ENCODE measurements around the gene PTCH1.

The PTCH1 gene

DNA sequence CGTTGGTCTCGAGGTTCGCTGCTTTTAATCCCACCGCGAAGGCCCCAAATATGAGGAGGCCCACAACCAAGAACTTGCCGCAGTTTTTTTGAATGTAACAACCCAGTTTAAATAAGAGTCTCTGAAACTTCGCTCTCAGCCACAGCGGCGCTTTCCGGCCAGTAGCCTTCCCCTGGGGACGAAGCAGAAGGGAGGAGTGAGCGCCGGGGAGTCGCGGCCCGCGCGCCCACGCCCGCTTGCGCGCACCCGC is 10.4 kb downstream of the PTCH1 start:
- H3K4me3 ChIP-seq (ENCODE audit: low read depth in 1 of 2, low read length in 2 of 2), result no peak overlapping the region
- no peak for ATAC-seq (ENCODE audit: insufficient read depth, low read depth)
- H3K79me2 ChIP-seq (ENCODE audit: insufficient read depth, low read length), result no peaks in the 10 kb centered on the region
- H3K36me3 ChIP-seq (ENCODE audit: insufficient read depth, low read length), result no peaks in the 10 kb centered on the region
- H4K20me1 ChIP-seq (ENCODE audit: insufficient read depth, low read length), result no peaks in the 10 kb centered on the region
- DNase-seq, result no peak
- H3K27me3 ChIP-seq (ENCODE audit: insufficient read depth, low read length, poor library complexity), result peaks cover 2% of the 10 kb centered on the region
- no peak overlapping the region for H3K9ac ChIP-seq (ENCODE audit: low read depth, low read length)
- no peak overlapping the region for H3K4me2 ChIP-seq (ENCODE audit: insufficient read depth, low read length)
- H3K9me3 ChIP-seq (ENCODE audit: insufficient read depth, low read length, severe bottlenecking), result no peaks in the 10 kb centered on the region
- peaks cover 10% of the 10 kb centered on the region for H3K4me1 ChIP-seq (ENCODE audit: insufficient read depth, low read length)
- H2AFZ ChIP-seq (ENCODE audit: low read depth, low read length), result no peak overlapping the region
- no peak overlapping the region for H3K27ac ChIP-seq (ENCODE audit: low read length)
- no peak for TF ChIP-seq EZH2 (IDR thresholded peaks at IDR 0.05; ENCODE audit: borderline replicate concordance, low read depth, low read length, severe bottlenecking)
- TF ChIP-seq, protein P1, sequence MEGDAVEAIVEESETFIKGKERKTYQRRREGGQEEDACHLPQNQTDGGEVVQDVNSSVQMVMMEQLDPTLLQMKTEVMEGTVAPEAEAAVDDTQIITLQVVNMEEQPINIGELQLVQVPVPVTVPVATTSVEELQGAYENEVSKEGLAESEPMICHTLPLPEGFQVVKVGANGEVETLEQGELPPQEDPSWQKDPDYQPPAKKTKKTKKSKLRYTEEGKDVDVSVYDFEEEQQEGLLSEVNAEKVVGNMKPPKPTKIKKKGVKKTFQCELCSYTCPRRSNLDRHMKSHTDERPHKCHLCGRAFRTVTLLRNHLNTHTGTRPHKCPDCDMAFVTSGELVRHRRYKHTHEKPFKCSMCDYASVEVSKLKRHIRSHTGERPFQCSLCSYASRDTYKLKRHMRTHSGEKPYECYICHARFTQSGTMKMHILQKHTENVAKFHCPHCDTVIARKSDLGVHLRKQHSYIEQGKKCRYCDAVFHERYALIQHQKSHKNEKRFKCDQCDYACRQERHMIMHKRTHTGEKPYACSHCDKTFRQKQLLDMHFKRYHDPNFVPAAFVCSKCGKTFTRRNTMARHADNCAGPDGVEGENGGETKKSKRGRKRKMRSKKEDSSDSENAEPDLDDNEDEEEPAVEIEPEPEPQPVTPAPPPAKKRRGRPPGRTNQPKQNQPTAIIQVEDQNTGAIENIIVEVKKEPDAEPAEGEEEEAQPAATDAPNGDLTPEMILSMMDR (IDR thresholded peaks at IDR 0.05; ENCODE audit: borderline replicate concordance, extremely low read depth, low read length, poor library complexity, severe bottlenecking), result no peak

DNA sequence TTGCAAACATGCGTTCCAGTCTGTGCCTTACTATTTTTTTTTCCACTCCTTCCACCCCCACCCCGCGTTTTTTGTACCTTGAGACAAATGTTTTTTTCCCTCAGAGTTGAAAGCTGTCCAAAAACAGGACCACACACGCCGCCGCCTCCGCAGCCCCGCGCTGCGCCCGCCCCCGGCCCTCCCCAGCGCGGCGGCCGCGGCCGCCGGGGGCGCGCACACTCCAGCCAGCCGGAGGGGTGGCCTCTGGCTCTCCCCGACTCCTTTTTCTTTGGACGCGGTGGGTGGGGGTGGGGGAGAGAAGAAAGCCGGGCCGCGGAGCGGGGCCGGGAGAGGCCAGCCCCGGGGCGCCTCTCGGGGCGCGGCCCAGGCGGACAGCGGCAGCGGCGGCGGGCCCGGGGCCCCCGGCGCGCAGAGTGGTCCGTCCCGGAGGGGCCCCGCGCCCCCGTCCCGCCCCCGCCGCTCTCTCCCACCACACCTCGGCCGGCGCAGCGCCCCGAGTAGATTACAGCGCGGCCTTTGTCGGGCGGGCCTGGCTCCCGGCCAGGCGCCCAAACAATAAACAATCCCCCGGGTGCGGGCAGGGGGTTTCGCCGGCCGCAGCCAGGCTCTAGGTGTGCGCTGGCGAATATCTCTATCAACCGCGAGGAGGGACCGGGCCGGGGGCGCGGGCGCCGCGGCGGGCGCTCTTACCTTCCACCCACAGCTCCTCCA is 10.9 kb downstream of the PTCH1 start:
- Histone ChIP-seq H3K27me3 (ENCODE audit: insufficient read depth, low read length, poor library complexity) (peaks cover 2% of the 10 kb centered on the region), H2AFZ (ENCODE audit: low read depth, low read length) (no peak overlapping the region), H3K9me3 (ENCODE audit: insufficient read depth, low read length, severe bottlenecking) (no peaks in the 10 kb centered on the region), H3K4me3 (ENCODE audit: low read depth in 1 of 2, low read length in 2 of 2) (no peak overlapping the region), H3K9ac (ENCODE audit: low read depth, low read length) (no peak overlapping the region), H3K79me2 (ENCODE audit: insufficient read depth, low read length) (no peaks in the 10 kb centered on the region), H3K36me3 (ENCODE audit: insufficient read depth, low read length) (no peaks in the 10 kb centered on the region), H3K4me2 (ENCODE audit: insufficient read depth, low read length) (no peak overlapping the region), H4K20me1 (ENCODE audit: insufficient read depth, low read length) (no peaks in the 10 kb centered on the region), H3K4me1 (ENCODE audit: insufficient read depth, low read length) (peaks cover 7% of the 10 kb centered on the region), H3K27ac (ENCODE audit: low read length) (no peak overlapping the region)
- TF ChIP-seq, protein P1 (IDR thresholded peaks at IDR 0.05; ENCODE audit: borderline replicate concordance, extremely low read depth, low read length, poor library complexity, severe bottlenecking), result no peak
- TF ChIP-seq EZH2 (IDR thresholded peaks at IDR 0.05; ENCODE audit: borderline replicate concordance, low read depth, low read length, severe bottlenecking), result no peak
- DNase-seq, result no peak
- no peak for ATAC-seq (ENCODE audit: insufficient read depth, low read depth)

DNA sequence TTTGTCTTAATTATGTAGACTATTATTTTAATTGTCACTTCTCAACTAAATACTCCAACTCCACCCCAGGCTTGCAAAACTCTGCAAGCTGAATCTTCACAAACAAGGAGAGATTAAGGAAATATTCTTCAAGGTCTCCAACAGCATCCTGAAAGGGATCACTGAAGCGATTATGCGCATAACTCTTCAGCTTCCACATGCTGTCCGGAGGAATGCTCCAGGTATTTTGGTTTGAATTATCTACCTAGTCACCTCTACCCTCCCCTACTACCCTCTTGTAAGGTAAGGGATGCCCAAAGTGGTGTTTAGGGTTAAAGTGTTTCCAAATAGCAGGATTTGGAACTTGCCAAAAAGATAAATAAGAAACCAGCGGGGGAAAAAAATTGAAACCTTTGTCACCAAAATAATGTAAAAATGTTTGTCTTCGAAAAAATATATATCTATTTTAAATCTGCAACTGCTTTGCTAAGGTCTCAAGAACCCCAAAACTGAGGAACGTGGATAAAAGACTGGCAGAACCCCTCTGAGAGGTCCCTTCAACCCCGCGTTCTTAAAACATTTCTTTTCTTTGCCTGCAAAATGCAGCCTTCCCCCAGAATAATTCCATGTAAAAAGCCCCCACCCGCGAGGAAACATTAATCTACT is 11.6 kb downstream of the PTCH1 start:
- H3K4me2 ChIP-seq (ENCODE audit: insufficient read depth, low read length), result no peak overlapping the region
- H3K36me3 ChIP-seq (ENCODE audit: insufficient read depth, low read length), result no peaks in the 10 kb centered on the region
- TF ChIP-seq EZH2 (IDR thresholded peaks at IDR 0.05; ENCODE audit: borderline replicate concordance, low read depth, low read length, severe bottlenecking), result no peak
- TF ChIP-seq, protein P1 (IDR thresholded peaks at IDR 0.05; ENCODE audit: borderline replicate concordance, extremely low read depth, low read length, poor library complexity, severe bottlenecking), result no peak
- H4K20me1 ChIP-seq (ENCODE audit: insufficient read depth, low read length), result no peaks in the 10 kb centered on the region
- no peaks in the 10 kb centered on the region for H3K79me2 ChIP-seq (ENCODE audit: insufficient read depth, low read length)
- ATAC-seq (ENCODE audit: insufficient read depth, low read depth) (no peak), DNase-seq (no peak)
- H3K27me3 ChIP-seq (ENCODE audit: insufficient read depth, low read length, poor library complexity), result peaks cover 2% of the 10 kb centered on the region
- peaks cover 4% of the 10 kb centered on the region for H3K4me1 ChIP-seq (ENCODE audit: insufficient read depth, low read length)
- no peak overlapping the region for H3K9ac ChIP-seq (ENCODE audit: low read depth, low read length)
- H3K4me3 ChIP-seq (ENCODE audit: low read depth in 1 of 2, low read length in 2 of 2), result no peak overlapping the region
- H3K9me3 ChIP-seq (ENCODE audit: insufficient read depth, low read length, severe bottlenecking), result no peaks in the 10 kb centered on the region
- no peak overlapping the region for H3K27ac ChIP-seq (ENCODE audit: low read length)
- H2AFZ ChIP-seq (ENCODE audit: low read depth, low read length), result no peak overlapping the region
